Rectal smooth muscle tissue (tissue), 1 donor: ENCODE measurements around the gene SUPT4H1.

Experiments
- H3K27ac ChIP-seq: one replicate; pipeline ENCODE4 v1.7.0; 2013; ENCODE audit warnings: low read depth, low read length, inconsistent platforms
- H3K27me3 ChIP-seq: one replicate; pipeline ENCODE4 v1.7.0; 2013; ENCODE audit warnings: low read length; ENCODE audit not compliant: control insufficient read depth, insufficient read depth
- H3K36me3 ChIP-seq: one replicate; pipeline ENCODE4 v1.7.0; 2013; ENCODE audit warnings: low read length; ENCODE audit not compliant: control insufficient read depth, insufficient read depth
- H3K4me1 ChIP-seq: one replicate; pipeline ENCODE4 v1.7.0; 2013; ENCODE audit warnings: low read length; ENCODE audit not compliant: control insufficient read depth, insufficient read depth
- H3K4me3 ChIP-seq: one replicate; pipeline ENCODE4 v1.7.0; 2013; ENCODE audit warnings: low read length
- H3K9ac ChIP-seq: one replicate; pipeline ENCODE4 v1.7.0; 2013; ENCODE audit warnings: low read length

Gene SUPT4H1

GRCh38 chr17:58367461-58367860, 15.5 kb upstream of the SUPT4H1 start:
- Histone ChIP-seq H3K27me3 (no peaks in the 10 kb centered on the region), H3K4me3 (no peak overlapping the region), H3K4me1 (no peaks in the 10 kb centered on the region), H3K9ac (no peak overlapping the region), H3K27ac (no peak overlapping the region), H3K36me3 (no peaks in the 10 kb centered on the region)

GRCh38 chr17:58365980-58366595, 14.1 kb upstream of the SUPT4H1 start:
- Histone ChIP-seq H3K27ac (no peak overlapping the region), H3K4me1 (no peaks in the 10 kb centered on the region), H3K4me3 (no peak overlapping the region)

GRCh38 chr17:58365185-58365979, 13.4 kb upstream of the SUPT4H1 start:
- no peak overlapping the region for H3K27ac ChIP-seq
- no peaks in the 10 kb centered on the region for H3K36me3 ChIP-seq
- no peak overlapping the region for H3K4me3 ChIP-seq
- H3K4me1 ChIP-seq = no peaks in the 10 kb centered on the region
- H3K9ac ChIP-seq = no peak overlapping the region
- no peaks in the 10 kb centered on the region for H3K27me3 ChIP-seq

More at GRCh38 chr17:58365980-58366595, 14.1 kb upstream of the SUPT4H1 start:
- Histone ChIP-seq H3K36me3 (no peaks in the 10 kb centered on the region), H3K27me3 (no peaks in the 10 kb centered on the region), H3K9ac (no peak overlapping the region)

DNA sequence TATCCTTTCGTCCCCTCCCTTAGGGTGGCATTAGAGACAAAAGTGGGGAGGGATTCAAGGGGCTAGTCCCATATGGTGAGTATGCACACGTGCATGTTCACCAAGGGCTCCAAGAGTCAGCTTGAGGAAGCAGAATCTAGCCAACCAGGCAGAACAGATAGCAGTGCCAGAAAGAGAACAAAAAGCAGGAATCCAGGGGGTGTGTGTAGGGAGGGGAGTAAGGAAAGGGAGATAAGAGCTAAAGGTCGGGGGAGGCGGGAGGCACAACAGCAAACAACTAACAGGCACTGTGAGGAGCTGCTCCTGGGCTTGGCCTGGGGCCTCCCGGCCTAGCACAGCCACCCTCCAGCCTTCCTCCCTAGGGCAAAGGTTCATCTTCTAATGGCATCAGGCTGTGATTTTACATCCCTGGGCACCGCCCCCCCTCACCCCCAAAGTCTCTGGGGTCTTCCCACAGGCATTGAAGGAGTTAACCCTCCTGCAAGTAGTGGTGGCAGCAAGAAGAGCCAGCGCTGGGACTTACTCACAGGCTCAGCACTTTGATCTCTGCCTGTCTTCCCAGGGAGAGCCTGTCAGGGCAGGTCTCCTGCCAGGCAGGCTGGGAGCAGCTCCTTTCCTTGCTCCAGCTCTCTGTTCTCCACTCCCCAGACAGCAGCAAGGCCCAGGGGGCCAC, 12.4 kb upstream of the SUPT4H1 start:
- Histone ChIP-seq H3K27ac (no peak overlapping the region), H3K4me3 (no peak overlapping the region), H3K36me3 (no peaks in the 10 kb centered on the region), H3K27me3 (no peaks in the 10 kb centered on the region), H3K4me1 (no peaks in the 10 kb centered on the region), H3K9ac (no peak overlapping the region)

DNA sequence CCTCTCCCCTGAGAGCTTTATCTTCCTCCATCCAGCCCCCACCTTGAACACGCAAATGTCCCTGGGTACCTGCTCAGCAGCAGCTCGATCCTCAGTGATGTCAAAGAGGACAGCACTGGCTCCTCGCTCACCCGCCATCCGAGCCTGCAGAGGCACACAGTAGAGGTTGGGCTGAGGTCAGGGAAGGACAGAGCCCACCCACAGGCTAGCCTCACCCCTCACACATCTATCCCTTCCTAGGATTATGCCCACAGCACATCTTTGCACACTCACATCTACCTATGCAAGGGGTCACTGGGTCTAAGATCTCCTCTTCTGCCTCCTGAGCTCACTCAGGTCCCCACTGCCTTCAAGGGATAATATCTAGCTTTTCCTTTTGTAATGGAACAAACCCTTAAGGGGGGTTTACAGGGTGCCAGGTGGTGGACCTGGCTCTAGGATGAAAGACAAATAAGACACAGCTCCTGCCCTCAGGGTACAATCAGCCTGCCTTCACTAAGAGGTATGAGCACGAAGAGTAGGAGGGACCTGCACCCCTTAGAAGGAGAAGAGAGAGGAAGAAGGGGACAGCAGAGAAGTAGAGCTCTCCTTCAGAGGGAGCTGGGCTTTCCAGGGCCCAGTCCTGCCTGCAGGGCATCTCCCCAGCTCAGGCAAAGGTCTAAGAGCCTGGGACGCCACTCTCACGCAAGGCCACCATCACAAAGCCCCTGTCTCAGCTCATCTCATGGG, 11.6 kb upstream of the SUPT4H1 start:
- H3K4me3 ChIP-seq = no peak overlapping the region
- no peaks in the 10 kb centered on the region for H3K27me3 ChIP-seq
- H3K4me1 ChIP-seq = no peaks in the 10 kb centered on the region
- H3K27ac ChIP-seq = no peak overlapping the region
- H3K9ac ChIP-seq = no peak overlapping the region
- peaks cover 2% of the 10 kb centered on the region for H3K36me3 ChIP-seq

- H3K27ac ChIP-seq = no peak overlapping the region
- H3K4me1 ChIP-seq = no peaks in the 10 kb centered on the region
- peaks cover 5% of the 10 kb centered on the region for H3K36me3 ChIP-seq
- H3K27me3 ChIP-seq = no peaks in the 10 kb centered on the region
- no peak overlapping the region for H3K4me3 ChIP-seq
- no peak overlapping the region for H3K9ac ChIP-seq
These were observed 10.5 kb upstream of the SUPT4H1 start for GRCh38 chr17:58362368-58363014.

- Histone ChIP-seq H3K9ac (no peak overlapping the region), H3K4me1 (no peaks in the 10 kb centered on the region), H3K4me3 (no peak overlapping the region), H3K27ac (no peak overlapping the region), H3K36me3 (peaks cover 7% of the 10 kb centered on the region), H3K27me3 (no peaks in the 10 kb centered on the region)
These were observed 8.5 kb upstream of the SUPT4H1 start for GRCh38 chr17:58360296-58361063.

GRCh38 chr17:58358408-58359172, 6.6 kb upstream of the SUPT4H1 start:
- peaks cover 7% of the 10 kb centered on the region for H3K36me3 ChIP-seq

GRCh38 chr17:58357312-58358297, 5.6 kb upstream of the SUPT4H1 start:
- no peak overlapping the region for H3K4me3 ChIP-seq
- no peaks in the 10 kb centered on the region for H3K27me3 ChIP-seq
- H3K27ac ChIP-seq = no peak overlapping the region
- H3K4me1 ChIP-seq = no peaks in the 10 kb centered on the region
- peaks cover 7% of the 10 kb centered on the region for H3K36me3 ChIP-seq
- no peak overlapping the region for H3K9ac ChIP-seq

More at GRCh38 chr17:58358408-58359172, 6.6 kb upstream of the SUPT4H1 start:
- Histone ChIP-seq H3K27ac (no peak overlapping the region), H3K4me3 (no peak overlapping the region), H3K9ac (no peak overlapping the region), H3K4me1 (no peaks in the 10 kb centered on the region), H3K27me3 (no peaks in the 10 kb centered on the region)

DNA sequence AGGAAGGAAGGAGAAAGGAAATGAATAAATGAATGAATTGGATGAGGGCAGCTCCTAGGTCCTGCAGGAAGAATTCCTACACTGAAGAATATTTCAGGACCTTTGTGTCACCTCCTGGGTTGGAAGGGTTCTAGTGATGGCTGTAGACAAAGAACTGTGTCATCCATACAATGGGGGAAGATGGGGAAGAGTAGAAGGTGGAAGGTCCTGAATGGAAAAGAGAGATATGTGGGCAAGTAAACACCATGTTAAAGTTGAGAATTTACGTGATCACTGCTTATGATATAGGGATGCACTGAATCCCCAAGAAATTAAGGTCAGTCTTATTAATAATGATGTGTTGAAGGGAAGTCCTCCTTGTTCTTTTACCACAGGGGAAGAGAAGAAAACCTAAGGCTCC, 4.2 kb upstream of the SUPT4H1 start:
- Histone ChIP-seq H3K27ac (no peak overlapping the region), H3K36me3 (peaks cover 7% of the 10 kb centered on the region), H3K4me3 (no peak overlapping the region), H3K27me3 (no peaks in the 10 kb centered on the region), H3K4me1 (peaks cover 4% of the 10 kb centered on the region), H3K9ac (no peak overlapping the region)
